Measurements from ENCODE around the gene TMTC1.

The TMTC1 gene

DNA sequence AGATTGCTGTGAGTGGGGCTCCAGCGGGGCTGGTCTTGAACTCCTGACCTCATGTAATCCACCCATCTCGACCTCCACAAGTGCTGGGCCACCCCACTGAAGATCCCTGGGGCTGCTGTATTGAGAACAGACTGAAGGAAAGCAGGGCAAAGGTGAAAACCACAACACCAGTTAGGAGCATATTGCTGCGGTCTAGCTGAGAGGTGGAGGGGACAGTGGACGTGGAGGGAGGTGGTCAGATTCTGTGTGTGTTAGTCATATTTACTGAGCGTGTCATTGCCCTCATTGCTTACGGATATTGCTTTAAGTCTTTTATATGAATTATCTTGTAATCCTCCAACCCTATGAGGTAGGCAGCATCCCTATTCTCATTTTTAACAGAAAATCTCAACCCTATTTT is 217.3 kb downstream of the TMTC1 start:
- TF ChIP-seq GATA2 (IDR thresholded peaks at IDR 0.05; ENCODE audit: low read depth, low read length) = no peak
- no peak for TF ChIP-seq GATA3 (IDR thresholded peaks at IDR 0.05; ENCODE audit: low read depth, low read length)

DNA sequence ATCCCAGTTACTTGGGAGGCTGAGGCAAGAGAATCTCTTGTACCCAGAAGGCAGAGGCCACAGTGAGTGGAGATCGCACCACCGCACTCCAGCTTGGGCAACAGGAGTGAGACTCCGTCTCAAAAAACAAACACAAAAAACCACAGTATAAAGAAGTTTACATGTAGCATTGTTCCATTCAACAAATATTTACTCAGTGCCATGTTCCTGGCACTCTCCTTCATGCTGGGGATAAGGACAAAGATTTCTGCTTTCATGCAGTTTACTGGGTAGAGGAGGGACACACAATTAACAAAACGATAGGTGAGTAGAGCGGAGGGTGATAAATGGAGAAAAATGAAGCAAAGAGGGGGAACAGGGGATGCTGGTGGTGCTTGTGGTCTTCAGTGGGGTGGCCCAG is 218.0 kb downstream of the TMTC1 start:
- no peak for TF ChIP-seq GATA2 (IDR thresholded peaks at IDR 0.05; ENCODE audit: low read depth, low read length)
- TF ChIP-seq GATA3 (IDR thresholded peaks at IDR 0.05; ENCODE audit: low read depth, low read length) = no peak

DNA sequence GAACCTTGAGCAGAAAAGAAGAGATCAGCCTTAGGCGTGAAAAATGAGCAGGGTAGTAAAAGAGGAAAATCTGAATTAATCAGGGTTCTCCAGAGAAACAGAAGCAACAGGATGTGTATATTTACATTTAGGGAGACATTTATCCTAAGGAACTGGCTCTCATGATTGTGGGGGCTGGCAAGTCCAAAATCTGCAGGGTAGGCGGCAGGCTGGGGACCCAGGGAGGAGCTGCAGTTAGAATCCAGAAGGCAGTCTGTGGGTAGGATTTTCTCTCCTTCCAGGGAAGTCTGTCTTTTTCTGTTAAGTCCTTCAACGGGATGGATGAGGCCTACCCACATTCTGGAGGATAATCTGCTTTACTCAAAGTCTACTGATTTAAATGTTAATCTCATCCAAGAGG is 218.8 kb downstream of the TMTC1 start:
- TF ChIP-seq GATA2 (IDR thresholded peaks at IDR 0.05; ENCODE audit: low read depth, low read length) (no peak), GATA3 (IDR thresholded peaks at IDR 0.05; ENCODE audit: low read depth, low read length) (no peak)

DNA sequence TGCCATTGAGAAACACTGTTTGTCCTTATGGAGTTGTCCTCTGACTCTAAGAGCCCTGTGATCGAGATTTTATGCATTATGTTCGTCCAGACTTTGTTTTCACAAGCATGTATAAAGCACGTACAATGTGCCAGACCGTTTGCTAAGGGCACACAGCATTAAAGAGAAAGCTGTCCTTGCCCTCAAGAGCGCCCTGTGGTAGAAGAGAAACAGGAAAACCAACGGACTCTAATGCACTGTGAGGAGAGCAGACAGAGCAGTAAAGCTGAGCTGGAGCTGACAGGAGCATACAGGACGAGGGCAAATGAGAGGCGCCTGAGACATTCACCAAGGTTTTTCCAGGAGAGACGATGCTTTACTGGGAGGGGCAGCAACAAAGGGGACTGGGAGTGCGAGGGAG is 220.1 kb downstream of the TMTC1 start:
- TF ChIP-seq GATA3 (IDR thresholded peaks at IDR 0.05; ENCODE audit: low read depth, low read length) (no peak), GATA2 (IDR thresholded peaks at IDR 0.05; ENCODE audit: low read depth, low read length) (no peak)

DNA sequence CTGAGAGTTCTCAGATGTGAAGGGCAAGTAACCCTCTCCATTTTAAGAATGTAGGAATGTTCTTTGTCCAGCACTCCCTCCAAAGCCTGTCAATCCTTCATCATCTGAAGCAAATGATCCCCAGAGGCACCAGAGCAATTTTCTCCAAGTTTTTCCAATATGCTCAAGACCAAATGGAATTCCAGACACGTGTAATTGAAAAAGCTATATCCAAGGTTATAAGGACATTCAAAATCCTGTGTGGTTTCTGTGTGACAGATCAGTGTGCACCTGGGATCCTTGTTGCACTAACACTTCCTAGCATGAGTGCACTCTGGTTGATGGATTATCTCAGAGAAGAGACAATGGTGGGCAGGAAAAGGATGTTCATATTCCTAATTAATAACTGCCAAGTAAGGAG is 220.7 kb downstream of the TMTC1 start:
- no peak for TF ChIP-seq GATA2 (IDR thresholded peaks at IDR 0.05; ENCODE audit: low read depth, low read length)
- TF ChIP-seq GATA3 (IDR thresholded peaks at IDR 0.05; ENCODE audit: low read depth, low read length) = no peak

DNA sequence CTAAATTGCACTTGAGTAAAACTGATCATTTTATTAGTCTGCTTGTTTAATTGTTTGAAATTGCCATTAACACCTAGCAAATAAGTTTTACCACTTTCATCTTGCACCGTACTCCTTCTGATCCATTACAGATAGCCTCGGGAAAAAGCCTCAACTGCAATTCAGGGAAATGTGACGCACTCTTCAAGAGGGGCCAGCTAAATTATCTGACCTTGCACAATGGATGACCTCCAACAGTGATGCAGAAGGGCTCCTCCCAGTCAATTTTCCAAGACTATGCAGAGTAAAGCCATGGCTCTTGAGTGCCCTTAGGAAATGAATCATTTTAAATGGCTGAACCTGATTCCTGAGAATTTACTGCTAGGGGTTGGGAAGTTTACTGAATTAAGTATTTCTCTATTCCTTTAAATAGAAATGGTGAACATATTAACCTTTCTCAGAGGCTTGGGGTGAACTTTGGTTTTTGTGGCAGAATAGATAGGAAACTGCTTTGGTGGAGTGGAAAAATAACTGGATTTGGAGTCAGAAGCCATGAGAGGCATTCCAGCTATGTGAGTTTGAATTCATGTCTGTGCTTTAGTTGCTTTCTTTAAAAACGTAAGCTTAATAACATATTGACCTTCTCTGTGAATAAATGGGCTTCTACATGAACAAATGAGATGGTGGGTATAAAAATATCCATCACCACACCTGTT is 221.5 kb downstream of the TMTC1 start:
- TF ChIP-seq GATA2 (IDR thresholded peaks at IDR 0.05; ENCODE audit: low read depth, low read length) (no peak), GATA3 (IDR thresholded peaks at IDR 0.05; ENCODE audit: low read depth, low read length) (no peak)

DNA sequence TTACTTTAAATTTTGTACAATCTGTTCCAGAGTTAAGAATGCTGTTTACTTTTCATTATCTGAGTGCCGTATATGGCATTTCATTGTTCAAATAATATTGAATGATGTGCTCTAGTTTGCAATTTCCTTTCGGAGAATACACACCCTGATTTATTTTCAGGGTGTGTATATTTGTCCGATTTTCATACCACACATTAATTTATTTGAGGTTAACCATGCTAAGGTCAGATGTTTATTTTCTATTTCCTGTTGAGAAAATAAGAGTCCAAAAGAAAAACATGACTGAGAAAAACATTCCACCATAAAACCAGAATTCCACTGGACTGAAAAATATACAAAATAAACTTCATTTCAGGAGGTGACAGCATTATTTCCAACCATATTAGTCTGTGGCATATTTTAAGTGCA is 222.1 kb downstream of the TMTC1 start:
- TF ChIP-seq GATA3 (IDR thresholded peaks at IDR 0.05; ENCODE audit: low read depth, low read length) (no peak), GATA2 (IDR thresholded peaks at IDR 0.05; ENCODE audit: low read depth, low read length) (no peak)

DNA sequence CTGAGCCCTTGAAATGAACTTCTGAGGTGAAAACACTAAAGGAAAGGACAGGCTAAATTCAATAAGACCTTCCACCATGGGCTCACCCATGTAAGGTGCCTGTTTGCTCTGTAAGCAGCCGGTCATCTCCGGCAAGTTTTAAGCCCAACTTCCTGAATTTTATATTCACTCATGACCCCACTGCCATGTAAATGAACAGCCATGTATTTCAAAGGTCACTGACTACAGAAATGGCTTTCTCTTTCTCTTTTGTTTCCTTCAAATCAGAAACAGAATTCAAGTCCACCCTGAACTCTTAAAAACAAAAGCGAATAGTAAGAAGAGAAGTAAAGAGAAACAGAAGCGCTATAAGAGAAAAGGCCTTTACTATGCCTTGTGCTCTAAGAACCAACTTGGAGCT is 224.5 kb downstream of the TMTC1 start:
- TF ChIP-seq GATA3 (IDR thresholded peaks at IDR 0.05; ENCODE audit: low read depth, low read length) = no peak
- TF ChIP-seq GATA2 (IDR thresholded peaks at IDR 0.05; ENCODE audit: low read depth, low read length) = no peak

DNA sequence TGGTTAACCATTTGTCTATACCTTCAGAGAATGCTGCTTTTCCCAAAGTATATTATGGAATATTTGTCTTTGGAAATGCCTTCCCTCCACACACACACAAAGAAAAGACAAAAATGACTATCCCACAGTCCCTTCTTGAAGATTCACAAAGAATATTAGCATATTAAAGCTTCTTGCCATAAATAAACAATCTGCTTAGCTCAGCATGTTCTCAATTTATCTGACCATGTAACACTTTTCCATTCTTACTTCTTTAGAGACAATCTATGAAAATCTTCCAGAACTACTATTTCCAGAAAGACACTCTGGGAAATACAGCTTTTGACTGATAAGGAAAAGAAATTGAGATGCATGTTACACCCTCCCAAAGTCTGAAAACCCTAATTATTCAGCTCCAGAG is 227.4 kb downstream of the TMTC1 start:
- TF ChIP-seq GATA3 (IDR thresholded peaks at IDR 0.05; ENCODE audit: low read depth, low read length) (no peak), GATA2 (IDR thresholded peaks at IDR 0.05; ENCODE audit: low read depth, low read length) (no peak)

DNA sequence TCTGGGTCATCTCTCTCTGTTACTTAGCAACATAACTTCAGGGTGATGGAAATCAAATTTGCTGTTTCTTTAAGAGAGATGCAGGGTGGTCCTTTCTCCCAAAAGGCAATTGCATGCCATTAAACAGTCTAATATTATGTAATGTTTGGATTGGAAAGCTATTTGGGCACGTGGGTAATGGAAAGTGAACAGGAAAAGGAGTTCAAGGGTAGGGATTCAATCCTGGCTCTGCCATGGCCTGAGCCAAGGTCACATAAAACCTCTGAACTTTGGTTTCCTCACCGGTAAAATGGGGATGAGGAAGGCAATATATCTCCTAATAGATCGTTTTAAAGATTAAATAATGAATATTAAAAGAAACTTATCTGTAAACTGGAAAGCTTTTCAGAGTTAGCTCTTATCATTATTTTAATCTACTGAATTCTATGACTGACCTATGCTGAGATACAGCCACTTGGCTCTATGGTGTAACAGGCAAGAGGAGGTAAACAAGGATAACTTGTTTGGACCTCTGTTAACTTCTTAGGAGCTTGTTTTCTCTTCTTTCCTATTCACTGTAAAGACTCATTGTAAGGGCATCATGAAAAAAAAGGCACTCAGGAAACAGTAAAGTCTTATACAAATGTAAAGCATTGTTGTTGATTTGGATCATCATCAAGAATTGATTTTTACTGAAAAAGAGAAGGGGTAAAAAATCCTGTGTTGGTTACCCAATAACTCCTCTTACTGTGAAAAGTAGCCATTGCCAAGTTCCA is 230.6 kb downstream of the TMTC1 start:
- no peak for TF ChIP-seq GATA2 (IDR thresholded peaks at IDR 0.05; ENCODE audit: low read depth, low read length)

DNA sequence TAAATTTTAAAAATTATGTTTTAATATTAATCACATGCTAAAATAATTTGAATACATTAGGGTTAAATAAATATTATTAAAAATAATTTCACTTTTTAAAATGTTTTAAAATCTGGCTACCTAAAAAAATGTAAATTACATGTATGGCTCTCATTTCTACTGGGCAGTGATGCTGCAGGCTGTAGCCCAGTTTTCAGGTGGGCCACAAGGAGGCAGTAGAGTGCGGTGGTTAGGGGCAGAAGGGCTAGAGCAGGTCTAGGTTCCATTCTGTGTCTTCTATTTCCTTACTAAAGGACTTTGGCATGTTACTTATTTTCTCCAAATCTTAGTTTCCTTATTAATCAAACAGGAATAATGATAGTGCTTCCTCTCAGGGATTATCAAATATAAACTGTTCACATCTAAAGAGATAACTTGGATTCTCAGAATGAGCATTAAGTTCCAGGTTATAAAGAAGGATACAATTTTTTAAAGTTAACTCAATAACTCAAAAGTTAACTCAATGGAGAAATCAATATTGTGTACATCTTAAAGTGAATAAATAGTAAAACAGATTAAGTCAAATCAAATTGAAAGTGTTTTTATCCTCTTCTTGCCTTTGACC is 231.3 kb downstream of the TMTC1 start:
- TF ChIP-seq GATA2 (IDR thresholded peaks at IDR 0.05; ENCODE audit: low read depth, low read length) (no peak), GATA3 (IDR thresholded peaks at IDR 0.05; ENCODE audit: low read depth, low read length) (no peak)

DNA sequence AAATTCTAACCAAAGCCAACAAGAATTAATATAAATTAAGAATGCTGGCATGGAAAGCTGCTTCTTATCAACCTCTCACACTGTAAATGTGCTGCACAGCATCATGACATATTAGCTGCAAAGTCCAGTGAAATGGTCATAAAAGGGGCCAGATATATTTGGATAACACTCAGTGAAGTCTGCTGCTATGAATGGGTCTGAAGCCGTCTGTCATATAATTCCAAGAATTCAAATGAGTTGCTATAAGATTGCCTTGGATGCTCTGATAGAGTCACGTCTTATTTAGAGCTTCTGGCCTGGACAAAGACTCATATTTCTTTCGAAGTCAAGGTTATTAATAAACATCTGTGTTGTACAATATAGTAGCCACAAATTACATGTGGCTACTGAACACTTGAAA is 231.9 kb downstream of the TMTC1 start:
- no peak for TF ChIP-seq GATA2 (IDR thresholded peaks at IDR 0.05; ENCODE audit: low read depth, low read length)

DNA sequence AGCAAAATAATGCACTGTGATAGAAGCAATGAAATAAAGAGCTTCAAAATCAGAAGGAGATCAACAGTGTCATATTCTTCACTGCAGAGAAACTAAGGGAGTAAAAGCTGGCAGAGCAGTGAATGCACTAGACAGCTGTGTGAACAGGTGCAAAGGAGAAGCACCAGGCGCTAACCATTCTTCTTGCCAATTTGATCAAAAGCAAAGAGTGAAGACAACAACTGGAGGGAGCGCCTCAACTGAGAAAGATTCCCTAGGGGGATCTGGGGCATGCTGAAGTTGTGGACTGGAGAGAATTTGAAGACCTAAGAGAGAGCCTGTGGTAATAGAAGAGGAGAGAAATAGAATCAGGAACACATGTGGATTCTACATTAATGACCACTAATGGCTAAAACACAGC is 235.9 kb downstream of the TMTC1 start:
- TF ChIP-seq GATA3 (IDR thresholded peaks at IDR 0.05; ENCODE audit: low read depth, low read length) (no peak), GATA2 (IDR thresholded peaks at IDR 0.05; ENCODE audit: low read depth, low read length) (no peak)

DNA sequence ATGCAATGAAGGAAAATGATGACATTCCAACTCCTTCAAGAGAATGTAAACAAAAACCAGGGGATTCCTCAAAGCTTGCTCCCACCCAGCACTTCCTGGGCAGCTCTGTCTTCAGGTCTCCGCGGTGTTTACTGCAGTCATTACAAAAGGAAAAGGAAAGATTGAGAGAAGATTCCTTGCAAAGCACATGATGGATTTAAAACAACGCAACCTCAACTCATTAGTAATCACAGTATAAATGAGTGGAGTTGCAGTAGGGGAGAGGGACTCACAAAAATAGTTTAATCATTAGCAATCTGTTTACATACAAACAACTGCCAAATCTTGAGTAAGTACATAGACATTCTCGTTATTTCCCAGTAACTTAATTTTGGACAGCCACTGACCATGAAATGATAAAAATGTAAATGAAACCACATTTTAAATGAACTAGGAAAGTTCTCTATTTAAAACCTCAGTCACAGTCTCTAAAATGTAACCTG is 236.6 kb downstream of the TMTC1 start:
- TF ChIP-seq GATA3 (IDR thresholded peaks at IDR 0.05; ENCODE audit: low read depth, low read length) = no peak
- no peak for TF ChIP-seq GATA2 (IDR thresholded peaks at IDR 0.05; ENCODE audit: low read depth, low read length)

DNA sequence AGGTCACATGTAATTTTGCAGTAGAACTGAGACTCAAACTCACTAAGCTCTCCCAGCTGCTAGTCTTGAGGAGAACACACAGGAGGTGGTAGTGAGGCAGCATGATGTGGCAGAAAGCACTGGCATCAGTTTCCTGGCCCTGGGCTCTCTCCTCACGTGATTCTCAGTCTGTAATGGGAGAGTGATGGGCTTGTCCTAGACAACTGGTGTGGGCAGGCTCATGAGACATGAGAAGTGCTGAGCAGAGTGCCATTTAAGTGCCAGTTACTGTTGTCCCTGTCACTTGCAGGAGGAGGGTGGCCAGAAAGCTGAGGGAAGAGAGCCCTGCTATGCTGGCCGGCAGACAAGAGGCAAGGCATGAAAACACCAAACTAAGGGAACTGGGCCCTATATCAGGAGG is 237.7 kb downstream of the TMTC1 start:
- TF ChIP-seq GATA2 (IDR thresholded peaks at IDR 0.05; ENCODE audit: low read depth, low read length) (no peak), GATA3 (IDR thresholded peaks at IDR 0.05; ENCODE audit: low read depth, low read length) (no peak)

Data from SH-SY5Y (cell line).